Pulmonary artery endothelial cell (primary cell): ENCODE data around the gene NAB2. TPM values are rescaled to one million over a fixed set of nuclear protein-coding genes. Genes with fewer than 3 reads are reported as not detected.

Experiments used
- DNase-seq: peaks from one replicate; pipeline ENCODE4 v3.0.0-alpha.2; 2011; ENCODE audit warnings: low read depth, low spot score
- total RNA-seq: library from RNA; depleted of rRNA; stranded (reverse); fragments of >200 nt; gene quantifications from 2 replicates; pipeline ENCODE4 v1.2.3, GENCODE V29; 2014

The NAB2 gene
- total RNA-seq, 1 donor from 2014 or later: 13.6 TPM

DNA sequence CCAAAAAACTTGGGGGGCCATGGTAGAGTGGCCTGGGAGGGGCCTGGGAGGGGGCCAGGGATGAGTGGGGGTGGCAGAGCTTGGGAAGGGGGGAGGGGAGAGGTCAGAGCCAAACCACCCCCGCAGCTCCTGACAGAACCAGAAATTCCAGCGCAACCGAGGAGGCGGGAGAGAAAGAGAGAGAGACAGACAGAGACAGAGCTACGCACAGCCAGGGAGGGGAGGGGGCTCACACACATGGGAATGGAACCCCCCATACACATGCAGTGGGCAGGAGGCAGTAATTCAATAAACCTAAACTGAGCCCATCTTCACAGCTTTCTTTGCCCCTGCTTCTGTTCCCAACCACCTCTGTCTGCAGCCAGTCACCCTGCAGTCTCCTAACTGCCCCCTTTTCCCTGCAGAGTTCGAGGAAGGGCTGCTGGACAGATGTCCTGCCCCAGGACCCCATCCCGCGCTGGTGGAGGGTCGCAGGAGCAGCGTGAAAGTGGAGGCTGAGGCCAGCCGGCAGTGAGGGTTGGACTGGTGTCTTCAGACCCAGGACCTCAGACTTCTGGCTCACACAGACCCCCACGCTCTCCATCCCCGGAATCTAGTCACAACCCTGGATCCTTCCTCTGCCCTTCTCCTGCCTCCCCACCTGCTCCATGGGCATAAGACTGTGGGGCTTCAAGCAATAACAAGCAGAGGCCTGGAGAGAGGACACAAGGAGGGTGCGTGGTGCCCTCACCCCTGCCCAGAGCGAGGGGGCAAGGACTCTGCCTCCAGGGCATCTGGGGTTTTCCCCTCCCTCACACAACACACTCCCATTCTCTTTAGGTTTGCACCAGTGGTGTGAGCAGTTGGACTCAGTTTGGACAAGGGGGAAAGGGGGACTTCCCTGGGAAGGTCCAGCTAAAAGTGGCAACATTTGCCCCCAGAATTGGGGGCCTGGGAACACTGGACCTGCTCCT, 5.6 kb downstream of the NAB2 start:
- no peak for DNase-seq

DNA sequence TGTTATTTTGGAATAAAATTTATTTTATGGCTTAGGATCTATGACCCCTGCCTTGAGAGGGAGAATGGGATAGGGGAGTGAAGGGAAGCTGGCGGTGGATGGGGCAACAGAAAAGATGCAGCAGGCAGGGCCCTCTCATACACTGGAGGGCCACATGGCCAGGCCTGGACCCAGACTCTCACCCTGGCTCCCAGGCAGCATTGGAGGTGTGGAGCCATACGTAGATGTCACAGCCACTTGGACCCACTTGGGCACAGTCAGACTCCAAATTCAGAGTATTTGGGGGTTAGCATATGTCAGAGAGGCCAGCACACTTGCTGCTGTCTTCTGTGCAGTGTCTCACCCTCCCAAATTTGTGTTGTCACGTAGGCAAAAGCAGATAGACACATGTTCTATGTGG, 6.5 kb downstream of the NAB2 start:
- DNase-seq: no peak

DNA sequence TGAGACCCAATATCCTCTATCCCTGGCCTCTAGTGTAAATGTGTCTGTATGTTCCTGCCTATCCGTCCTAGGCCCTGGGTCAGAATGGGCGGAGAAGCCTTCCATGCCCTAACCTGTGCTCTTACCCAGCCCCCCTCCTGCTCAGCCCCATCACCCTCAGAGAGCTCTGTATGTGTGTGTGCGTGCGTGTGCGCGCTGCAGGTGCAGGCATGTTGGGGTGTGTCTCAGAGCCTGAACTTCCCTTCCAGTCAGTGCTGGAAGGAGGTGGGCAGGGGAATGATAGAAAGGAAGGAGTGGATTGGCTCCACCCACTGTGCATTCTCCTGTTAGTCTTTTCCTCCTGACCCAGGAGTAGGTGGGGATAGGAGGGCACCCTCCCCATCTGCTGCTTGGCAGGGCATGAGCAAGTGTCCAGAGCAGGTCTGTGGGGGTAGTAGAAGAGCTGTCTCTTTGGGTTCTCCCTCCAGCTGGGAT, 7.2 kb downstream of the NAB2 start:
- DNase-seq: no peak

DNA sequence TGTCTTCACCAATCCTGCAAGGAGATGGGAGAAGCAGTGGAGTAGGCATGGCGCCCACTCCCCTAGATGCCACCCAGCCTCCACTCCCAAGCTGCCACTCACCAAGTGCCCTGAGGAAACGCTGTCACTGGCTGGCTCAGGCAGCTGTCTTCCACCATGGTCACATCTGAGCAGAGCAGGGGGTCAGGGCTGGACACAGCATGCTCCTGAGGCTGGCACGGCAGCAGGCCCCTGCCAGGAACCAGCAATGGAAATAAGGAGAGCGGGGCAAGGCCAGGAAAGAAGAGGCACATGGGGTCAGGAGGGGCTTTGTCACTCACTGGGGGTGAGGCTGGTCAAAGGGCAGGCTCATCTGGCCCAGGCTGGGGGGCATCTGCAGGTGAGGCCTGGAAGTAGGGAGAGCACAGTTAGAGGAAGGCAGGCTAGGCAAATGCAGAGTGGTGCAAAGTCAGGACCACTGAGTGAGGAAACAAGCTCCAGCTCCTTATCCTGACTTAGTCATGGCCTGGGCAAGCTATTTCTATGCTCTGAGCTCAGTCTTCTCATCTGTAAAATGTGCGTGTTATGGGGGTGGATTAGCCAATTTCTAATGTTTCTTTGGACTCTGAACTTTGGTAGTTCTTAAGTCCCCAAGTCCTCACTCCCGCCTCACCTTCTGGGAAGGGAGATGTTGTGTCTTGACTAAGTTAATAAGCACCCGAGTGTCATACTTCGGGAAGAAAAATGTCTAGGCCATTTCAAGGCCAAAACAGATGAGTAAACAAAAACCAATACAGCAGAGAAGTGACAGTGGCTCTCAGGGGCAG, 8.0 kb downstream of the NAB2 start:
- DNase-seq: no peak

DNA sequence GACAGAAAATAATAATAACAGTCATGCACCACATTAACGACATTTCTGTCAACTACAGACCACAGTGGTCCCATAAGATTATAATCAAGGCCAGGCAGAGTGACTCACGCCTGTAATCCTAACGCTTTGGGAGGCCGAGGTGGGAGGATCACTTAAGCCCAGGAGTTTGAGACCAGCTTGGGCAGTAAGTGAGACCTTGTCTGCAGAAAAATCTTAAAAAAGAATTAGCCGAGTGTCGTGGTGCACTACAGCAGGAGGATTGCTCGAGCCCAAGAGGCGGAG, 8.6 kb downstream of the NAB2 start:
- DNase-seq: no peak

DNA sequence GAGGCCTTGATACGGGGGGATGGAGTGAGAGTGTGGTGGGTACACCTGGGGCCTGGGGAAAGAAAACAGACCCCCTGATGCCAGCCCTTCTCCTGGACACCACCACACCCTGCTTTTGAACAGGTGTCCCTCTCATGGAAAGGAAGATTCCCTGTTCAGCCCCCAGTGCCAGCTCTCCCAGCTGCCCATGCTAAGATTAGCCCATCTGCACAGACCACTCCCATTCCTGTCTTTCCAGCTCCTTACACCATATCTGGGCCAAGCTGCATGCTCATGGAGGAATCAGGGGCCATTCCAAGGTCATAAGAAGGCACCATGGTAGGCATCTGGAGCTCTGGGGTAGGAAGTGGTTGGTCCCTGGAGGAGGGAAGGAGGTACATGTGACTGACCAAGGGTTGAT, 9.6 kb downstream of the NAB2 start:
- DNase-seq: no peak

DNA sequence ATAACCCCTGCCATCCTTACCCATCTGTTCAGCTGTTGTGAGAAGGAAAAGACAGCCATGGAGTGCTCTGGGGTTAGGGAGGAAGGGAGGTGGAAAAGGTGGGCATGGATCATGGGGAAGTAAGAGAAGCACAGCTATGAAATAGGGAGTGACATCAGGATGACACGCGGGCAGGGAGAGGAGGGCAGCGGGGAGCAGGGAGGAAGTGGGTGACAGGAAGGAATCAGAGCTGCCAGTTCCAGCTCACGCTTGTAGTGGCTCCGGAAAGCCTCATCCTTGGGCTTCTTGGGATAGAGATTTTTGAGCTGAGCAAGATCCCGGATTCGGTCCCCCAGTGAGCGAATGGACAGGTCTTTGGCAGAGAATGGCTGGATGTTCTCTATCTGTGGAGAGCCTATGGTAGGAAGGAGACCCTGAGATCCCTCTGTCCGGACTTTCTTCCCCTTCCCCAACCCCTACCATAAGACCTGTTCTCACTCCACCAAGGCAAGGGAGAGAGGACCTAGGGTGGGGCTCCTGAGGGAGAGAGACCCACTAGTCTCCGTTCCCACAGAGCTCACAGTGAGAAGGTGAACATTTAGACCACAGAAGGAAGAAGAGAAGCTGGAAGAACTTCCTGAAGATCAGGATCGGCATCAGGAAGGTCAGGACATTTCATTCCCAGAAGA, 10.3 kb downstream of the NAB2 start:
- no peak for DNase-seq

DNA sequence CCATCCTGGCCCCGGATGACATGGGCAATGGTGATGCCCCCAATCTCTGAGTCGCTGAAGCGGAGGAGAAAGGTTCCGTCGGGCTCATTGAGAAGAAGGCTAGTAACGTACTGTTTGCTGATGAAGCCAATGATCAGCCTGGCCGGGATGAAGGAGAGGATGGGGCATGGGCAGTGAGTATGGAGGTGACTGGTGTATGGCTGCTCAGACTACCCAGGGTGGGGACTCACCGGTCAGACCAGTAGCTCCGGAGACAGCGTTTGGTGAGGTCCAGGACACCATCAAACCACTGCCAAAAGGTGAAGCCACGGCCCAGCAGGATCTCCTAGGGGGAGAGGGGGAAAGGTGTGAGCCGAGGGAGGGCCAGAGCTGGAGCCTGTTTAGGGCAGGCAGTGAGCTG, 10.9 kb downstream of the NAB2 start:
- DNase-seq: no peak

DNA sequence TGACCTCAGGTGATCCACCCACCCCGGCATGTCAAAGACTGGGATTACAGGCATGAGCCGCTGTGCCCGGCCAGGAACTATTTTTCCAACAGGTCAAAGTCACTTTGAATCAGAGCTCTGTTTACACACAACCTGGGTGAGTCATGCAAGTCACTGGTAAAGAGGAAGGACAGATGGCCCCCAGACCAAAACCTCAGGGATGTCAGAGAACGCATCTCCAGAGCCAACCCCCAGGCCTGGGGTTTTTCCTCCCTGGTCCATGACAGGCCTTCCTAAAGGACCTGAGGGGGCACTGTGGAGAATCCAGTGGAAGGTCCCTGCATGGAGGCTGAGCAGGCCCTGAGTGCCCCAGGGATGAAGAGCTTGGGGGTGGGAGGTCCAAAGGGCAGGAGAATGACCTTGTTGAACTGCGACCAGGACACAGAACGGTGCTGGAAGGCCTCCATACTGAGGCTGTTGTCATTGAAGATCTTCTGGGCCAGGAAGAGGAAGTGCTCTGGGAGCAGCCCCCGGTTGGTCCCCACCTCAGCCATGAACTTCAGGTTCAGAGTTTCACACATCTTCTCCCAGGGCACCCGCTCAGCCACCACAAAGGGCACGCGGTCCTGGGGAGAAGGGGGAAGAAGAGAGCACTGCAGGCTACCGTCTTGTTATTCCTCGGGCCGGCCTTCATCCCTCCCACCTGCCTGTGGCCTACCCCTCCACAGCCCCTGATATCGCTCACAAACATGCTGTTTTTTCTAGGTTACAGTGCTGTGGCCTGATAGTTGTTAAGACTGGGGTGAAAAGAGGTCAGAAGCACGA, 13.2 kb downstream of the NAB2 start:
- DNase-seq: no peak

DNA sequence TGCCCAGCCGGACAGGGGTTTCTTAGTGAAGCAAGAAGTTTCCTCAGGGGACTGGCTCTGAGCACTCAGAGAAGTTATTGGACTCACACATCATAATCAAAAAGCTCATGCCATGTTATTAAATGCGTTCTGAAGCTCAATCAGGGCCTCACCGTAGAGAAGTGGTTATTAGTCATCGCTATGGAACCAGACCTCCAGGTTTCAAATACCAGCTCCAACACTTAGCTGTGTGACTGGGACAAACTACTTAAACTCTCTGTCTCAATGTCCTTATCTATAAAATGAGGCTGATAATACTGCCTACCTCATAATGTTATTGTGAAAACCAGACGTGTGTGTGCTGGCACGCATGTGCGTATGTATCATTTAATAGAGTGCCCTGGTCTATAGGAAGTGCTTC, 14.9 kb downstream of the NAB2 start:
- DNase-seq: no peak

DNA sequence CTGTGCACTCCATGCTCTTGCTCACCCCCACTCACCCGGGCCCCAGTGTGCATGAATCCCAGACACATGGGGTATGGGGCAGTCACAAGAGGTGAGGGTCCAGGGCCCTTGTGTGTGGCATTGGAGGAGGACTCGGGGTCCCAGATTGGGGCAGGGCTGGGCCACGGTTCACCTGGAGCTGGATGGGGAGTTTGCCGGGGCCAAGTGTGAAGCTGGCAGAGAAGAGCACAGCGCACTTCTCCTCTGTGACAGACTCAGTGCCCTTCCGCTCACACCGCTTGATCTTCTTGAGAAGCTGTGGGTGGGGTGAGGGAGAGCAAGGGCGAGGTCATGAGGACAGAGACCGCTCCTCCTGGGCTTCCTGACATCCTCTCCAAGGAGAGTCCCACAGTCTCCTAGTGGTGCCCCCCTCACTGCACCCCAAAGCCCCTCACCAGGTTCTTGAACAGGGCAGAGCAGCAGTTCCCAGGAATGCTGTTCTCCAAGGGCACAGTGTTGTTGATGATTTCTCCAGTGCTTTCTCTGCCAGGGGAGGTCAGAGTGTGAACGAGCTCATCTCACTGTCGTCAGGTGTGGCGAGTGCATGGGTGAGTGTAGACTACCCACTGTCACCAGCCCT, 15.5 kb downstream of the NAB2 start:
- no peak for DNase-seq

DNA sequence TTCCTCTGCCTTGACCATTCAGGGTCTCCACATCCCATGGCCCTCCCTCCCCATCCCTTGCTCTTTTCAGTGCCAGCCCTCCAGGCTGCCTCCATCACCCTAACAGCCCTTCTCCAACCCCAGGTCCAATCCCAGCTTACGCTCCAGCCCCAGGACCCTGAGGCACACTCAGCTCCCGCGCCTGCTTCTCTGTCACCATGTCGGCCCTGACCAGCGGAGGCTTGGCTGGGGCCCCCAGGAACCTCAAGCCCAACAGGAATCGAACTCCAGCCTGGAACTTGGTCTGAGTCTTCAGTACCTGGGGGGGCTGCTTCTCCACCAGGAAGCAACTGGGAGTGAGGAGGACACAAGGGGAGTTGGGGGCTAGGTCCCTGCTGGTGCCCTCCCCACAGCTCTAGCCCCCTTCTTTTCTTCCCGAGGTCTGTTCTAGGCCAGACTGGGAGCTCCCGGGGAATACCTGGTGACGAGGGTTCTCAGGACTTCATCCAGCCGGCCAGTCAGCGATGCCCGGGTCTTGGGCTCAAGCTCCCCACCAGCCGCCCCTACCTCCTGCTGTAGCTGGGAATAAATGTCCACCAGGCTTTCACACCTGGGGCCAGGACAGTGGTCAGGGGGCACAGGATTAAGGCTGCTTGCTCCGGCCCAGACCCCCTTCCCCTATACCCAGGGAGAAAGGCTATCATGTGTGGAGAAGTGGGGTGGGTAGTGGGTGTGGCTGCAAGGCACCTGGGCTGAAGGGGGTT, 16.3 kb downstream of the NAB2 start:
- no peak for DNase-seq

DNA sequence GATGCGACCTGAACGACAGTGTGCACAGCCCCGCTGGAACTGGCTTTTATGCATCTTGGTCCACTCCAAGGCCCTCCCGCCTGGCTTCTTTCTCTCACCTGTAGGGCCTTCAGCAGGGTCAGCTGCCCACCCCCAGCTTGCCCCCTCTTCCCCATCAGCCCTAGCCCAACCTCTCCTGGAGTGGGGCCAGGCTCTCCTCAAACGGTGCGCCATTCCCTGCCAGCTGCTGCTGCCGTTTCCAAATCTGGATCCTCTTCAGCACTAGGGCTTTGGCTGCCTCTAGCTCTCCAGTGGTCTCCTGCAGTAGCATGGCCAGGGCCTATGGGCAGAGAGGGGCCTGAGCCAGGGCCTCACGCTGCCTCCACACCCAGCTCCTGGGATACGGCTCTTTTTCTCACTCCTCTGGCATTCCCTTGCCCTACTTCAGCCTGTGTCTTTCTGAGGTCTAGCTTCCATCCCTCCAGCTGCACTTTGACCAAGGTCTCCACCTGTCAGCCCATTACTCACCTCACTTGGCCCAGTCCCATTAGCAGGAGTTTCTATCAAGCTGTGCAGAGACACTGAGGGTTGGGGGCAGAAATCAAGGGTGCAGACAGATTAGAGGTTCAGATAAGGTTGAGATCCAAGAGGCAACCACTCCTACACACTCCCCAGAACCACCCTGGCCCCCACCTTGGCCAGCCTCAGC, 17.3 kb downstream of the NAB2 start:
- DNase-seq: no peak

DNA sequence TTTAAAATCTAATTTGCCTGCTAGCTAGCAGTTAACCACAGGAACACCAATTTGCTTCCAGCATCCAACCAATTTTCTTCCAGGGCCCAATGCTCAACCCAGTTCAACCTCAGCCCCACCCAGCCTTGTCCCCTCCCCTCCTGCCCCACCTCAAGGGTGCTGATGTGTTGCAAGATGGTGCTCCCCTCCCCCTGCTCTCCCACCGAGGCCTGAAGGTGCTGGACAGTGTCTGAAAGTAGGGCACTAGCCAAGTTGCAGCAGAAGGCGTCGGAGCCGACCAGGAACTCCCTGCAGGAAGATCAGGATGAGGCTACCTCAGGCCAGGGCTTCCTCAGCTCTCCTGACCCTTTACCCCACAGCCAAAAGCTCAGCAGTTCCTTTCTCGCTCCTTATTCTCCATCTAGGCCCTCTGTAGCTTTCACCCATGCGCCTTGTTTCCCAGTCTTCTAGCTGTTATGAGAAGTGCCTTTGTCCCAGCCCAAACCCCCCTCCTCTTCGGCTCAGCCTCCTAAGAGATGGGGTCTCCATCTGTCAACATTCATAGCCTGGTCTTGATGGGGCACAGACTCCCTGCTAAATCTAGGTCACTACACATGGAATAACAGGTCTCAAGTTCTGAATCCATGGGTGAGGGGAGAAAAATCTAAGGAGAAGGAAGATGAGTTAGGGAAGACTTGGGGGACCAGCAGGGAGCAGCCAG, 18.7 kb downstream of the NAB2 start:
- DNase-seq: no peak

DNA sequence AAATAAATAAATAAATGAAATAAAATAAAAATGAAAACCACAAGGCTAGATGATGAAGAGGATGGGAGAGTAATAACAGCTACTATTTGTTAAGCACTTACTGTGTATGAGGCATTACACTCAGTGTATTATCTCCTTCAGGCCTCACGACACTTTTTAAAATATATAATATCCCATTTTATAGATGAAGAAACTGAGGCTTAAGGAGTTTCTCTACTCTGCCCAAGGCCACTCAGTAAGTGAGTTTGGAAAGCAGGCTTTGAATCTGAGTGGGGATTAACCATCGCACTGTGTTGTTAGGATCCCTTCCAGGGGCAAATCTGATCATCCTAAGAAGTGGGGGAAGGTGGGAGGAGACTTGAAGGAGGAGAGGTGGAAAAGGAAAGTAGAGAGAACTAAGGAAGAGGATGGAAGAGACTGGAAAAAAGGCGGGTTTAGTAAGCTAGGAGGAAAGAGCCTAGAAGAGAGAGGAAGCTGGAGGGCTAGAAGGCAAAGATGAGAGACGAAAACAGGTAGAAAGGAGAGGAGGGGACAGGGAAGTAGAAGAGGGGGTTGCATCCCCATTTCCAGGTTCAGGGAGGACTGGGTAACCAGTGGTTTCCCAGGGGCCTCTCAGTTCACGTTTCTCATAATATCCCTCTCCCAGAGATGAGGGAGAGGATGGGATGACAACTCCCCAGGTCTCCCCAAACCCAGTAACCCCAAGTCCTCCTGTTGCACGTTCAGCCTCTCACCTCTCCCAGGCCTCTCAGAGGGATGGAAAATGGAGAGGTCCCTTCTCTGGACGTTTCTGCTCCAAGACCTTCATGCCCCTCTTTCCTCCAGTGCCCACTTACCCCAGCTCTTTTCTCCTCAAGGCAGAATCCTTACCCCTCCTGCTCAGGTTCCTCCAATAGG, 20.5 kb downstream of the NAB2 start:
- DNase-seq: no peak

DNA sequence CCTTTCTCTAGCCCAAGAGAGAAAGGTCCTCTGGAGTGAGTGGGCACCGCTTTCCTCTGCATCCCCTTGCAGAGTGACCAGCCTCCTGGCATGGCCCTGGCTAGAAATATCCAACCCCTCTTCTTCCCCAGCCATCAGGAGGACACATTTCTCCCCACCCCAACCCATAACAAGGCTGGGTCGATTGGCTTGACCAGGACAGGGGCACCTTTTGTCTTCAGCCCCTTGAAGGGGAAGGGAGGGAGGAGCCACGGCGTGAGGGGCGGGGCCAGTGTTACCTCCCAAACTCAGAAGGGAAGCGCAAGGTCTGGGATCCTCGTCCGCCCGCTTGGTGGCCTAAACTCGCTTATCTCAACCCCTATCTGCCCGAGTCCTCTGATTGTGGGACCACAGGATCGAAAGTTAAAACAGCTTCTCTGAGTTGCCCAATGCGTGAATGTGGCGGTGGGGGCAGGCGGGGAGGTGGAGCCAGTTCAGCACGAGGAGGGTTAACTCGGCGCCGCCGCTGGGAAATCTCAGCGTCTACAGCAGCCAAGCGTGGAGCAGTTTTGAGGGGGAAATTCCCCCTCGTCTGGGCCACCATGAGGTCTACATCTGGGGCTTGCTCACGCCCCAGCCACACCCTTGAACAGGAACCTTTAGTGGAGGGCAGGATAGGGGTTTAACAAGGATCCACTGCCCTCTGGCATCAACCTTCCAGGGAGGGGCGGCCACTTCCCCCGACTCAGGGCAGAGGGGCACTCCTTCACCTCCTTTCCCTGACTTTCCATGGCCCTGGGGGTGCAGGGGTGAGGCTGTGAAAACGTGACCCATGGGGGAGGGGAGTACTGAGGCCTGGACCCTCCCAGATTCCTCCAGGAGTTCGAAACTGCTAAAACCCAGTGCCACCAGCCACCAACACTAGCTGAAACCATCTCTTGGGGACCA, 21.5 kb downstream of the NAB2 start:
- no peak for DNase-seq
